G401 (cell line): ENCODE measurements around the gene SPTBN5. TPM values are rescaled to one million over a fixed set of nuclear protein-coding genes. Genes with fewer than 3 reads are reported as not detected.

Experiments
- DNase-seq: peaks from one replicate; pipeline ENCODE4 v3.0.0-alpha.2; 2015; ENCODE audit warnings: low spot score
- in situ Hi-C: cut with HindIII; loops from 2 replicates; pipeline ENCODE4 v1.10.0; 2016; ENCODE audit warnings: low sequenced_read_pairs, mixed read lengths
- total RNA-seq: library from RNA; depleted of rRNA; stranded (reverse); fragments of >200 nt; shearing (Covaris generic); gene quantifications from 2 replicates; pipeline ENCODE4 v1.2.3, GENCODE V29; 2014

SPTBN5 gene
- total RNA-seq, 1 experiment from 2014 or later = 3.5 TPM

DNA sequence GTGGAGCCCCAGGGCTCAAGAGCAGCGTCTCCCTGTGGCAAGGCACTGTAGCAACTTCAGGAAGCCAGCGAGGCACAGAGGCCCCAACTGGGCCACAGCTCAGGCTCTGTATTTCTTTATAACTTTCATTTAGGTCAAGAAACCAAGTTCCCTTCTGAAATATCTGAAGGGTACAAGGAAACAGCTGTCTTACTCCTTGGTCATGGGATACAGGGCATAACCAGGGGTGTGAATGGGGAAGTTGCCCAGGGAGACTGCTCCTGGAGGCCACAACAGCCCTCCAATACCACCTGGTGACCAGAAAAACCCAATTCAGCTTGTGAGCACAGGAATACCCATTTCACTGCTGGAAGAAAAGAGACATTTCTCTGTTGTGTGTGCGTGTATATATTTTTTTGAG lies 13.3 kb upstream of the SPTBN5 start:
- in situ Hi-C loops = loop anchor here (5.0 kb wide), 1 partner anchor 105 kb away; no protein-coding TSS in a partner anchor
- DNase-seq = no peak

DNA sequence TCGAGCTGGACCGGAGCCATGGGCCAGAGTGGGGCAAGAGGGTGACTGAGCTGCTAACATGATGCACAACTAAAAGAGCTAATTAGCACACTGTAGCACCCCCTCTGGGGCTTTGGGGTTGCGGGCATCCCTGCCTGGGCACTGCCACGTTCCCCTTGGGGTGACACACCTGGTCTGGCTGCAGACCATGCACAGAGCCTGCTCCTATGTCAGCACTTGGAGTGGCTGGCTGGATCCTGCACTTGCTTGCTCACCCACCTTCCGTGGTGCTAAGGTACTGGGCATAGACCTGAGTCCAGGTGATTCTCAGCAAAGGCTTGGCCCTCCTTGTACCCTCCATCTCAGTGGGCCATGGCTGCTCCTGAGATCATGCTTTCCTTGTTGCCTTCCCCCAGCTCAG lies 12.8 kb upstream of the SPTBN5 start:
- in situ Hi-C loops = loop anchor here (5.0 kb wide), 1 partner anchor 104 kb away; no protein-coding TSS in a partner anchor
- DNase-seq = no peak

DNA sequence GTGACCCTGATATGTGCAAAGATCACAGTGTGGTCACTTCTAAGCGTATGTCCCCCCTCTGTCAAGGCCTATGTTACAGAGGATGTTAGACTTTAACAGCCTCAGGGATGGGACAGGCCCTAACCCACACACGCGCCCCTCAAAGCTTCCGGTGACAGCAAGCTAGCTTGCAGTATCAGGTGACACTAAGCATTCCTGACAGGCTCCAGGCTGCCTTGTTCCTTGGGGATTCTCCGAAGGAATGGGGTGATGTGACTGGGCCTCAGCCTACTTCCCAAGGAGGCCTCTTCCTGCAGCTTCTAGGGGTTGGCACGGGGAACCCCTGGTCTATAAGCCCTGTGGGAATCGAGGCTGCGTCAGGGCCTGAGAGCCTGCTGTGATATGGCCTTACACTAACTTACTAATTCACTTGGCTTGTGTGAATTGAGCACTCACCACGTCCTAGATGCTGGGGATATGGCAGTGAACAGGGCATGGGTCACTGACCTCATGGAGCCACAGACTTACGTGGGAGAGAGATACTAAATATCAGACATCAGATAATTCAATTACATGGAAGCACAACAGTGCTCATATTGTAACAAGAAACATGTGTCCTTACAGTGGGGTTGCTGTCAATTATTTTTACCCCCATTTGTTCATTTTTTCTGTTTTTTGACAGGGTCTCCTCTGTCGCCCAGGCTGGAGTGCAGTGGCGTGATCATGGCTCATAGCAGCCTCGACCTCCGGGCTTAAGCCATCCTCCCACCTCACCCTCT lies 11.4 kb upstream of the SPTBN5 start:
- in situ Hi-C loops = loop anchor here (5.0 kb wide), 1 partner anchor 103 kb away; no protein-coding TSS in a partner anchor
- no peak for DNase-seq

DNA sequence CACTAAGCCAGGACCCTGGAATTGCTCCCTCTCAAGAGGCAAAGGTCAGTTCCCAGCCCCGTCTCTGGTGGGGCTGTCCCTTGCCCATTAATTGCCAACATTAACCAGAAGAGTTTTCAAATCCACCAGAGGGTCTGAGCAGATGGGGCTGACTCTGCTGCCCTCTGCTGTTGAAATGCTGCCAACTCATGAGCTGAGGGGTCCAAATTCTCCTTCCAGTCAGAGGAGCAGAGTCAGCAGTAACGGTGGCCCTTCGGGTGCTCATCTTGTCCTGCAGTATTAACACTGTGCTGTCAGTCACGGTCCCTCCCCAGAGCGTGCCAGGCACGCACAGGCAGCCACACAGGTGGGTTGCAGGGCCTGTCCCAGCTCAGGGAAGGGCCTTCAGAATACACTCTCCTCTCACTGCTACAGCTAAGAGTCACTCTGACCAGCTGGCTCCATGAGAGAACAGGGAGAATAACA lies 10.7 kb upstream of the SPTBN5 start:
- in situ Hi-C loops = loop anchor here (5.0 kb wide), 1 partner anchor 102 kb away; no protein-coding TSS in a partner anchor
- peak; percentile 93 for DNase-seq

DNA sequence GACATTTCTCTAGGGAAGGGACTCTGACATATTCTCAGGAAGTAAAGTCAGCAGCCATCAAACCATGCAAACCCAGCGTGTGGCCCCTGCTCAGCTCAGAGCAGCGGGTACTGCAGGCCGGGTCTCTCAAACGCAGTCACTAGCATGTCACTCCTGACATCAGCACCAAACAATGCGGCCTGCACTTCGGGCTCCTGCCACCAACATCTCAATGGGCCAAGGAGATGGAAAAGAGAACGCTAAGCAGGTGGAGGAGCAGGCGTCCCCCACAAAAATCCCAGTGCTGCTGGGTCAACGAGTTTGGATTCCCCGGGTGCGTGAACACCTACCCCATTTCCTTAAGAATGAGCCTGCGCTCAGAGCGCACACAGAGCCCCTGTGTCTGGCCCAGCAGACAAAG lies 9.9 kb upstream of the SPTBN5 start:
- in situ Hi-C loops = no loop called here
- no peak for DNase-seq

DNA sequence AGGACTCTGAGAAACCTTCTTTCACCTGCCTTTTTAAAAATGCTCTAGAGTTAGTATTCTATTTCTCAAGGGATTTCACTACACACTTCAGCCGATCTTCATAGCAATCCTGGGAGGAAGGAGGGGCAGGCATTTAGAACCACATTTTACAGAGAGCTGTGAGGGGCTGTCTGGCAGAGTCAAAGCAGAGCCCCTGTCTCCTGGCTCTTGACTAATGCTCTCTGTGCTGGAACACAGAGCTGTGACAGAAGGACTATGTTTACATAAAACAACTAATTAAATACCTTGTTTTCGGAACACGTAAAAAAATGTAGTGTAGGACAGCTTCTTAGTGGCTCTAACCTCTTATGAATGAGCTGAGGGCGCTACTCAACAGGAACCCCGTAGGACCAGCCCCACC lies 7.6 kb upstream of the SPTBN5 start:
- DNase-seq = no peak
- in situ Hi-C loops = no loop called here

DNA sequence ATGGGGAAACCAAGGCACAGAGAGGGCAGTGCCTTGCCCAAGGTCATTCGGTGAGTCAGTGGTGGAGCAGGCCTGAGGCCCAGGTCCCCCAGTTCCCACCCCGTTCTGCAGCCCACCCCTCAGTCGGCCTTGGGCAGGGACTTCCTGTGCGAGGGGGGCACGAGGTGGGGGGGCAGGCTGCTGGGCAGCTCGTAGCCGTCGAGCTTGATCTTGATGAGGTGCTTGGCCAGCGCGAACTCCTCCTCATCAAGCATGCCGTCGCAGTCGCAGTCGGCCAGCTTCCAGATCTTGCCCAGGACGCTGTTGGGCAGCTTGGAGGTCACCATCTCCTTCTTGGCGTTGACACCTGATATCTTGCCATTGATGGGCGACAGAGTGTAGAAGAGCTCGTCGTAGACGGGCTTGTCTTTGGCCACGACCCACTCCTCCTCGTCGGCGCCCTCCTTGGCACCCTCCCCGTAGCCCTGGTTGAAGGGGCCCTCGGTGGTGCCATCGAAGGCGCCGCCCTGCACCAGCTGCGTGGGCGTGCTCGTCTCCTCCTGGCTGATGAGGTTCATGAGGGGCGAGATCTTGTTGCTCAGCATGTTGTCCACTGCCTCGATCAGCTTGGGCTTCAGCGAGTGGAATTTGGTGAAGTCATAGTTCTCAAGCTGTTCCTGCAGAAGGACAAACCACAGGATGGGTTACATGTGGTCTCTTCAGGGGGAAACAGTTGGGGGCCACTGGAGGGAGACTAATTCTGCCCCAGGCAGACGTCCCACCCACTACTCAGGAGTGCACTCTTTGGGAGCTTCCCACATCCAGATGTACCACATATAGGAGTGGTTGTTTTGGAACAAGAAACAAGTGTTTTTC lies 6.9 kb upstream of the SPTBN5 start:
- in situ Hi-C loops = no loop called here
- no peak for DNase-seq

DNA sequence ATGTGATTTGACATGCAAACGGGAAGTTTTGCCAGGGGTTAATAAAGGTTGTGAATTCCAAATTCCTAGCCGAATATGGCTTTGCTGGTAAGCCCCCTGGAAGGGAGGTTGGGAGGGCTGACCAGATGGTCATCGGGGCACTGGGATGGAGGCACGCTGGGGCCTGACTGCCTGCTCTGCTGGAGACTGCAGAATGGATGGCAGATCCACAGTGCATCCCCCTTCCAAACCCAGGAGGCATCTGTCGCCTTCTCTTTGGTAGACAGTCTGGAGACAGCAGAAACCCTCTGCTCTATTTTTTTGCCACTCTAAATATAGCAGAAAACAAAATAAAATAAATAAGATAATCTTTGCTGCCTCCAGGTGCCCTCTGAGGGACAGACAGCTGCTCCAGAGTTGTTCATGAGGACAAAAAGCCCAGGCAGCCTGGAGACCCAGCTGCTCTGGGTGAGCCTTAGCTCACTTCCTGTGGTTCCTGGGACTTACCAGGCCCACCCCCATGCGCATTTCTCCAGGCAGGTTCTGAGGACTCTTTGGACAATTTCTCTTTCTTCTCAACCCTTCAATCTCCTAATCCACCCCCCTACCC lies 6.1 kb upstream of the SPTBN5 start:
- in situ Hi-C loops = no loop called here
- peak; percentile 96 for DNase-seq

DNA sequence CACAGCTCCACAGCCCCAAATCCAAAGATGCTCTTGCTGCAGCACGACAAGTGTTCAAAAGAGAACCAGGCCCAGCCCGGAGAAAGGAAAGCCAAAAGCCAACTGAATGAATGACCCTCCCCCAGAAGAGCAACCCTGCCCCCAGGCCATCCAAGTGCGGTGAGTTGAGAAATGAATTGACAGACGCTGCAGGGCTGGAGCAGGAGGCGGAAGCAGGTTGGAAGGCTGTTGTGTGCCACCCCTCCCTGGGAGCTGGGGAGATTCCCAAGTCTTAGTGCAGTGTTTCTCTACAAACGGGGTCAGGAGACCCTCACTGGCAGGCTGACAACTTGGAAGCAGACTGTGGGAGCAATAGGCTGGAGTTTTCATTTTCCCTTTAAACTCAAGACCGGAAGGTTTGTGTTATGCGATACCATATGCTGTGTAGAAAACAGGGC lies 3.5 kb upstream of the SPTBN5 start:
- in situ Hi-C loops = no loop called here
- DNase-seq = peak; percentile 69

DNA sequence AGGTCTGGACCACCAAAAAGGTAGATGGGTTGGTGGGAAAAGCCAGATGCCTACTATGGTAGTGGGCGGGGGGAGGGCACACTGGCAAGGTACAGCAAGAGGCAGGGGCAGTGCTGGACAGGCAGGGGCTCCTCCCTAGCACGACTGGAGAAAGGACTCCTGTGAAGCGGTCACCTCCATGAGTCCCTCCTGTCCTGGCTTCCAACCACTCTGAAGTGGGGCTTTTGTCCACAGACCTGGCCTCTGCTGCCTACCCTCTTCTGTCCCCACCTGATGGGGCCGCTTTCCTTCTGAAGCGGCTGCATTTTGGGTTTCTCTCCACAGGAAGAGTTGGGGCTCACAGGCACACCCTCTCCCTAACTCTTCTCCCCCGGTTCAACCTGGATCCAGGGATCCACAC lies 2.7 kb upstream of the SPTBN5 start:
- no peak for DNase-seq
- in situ Hi-C loops = no loop called here

DNA sequence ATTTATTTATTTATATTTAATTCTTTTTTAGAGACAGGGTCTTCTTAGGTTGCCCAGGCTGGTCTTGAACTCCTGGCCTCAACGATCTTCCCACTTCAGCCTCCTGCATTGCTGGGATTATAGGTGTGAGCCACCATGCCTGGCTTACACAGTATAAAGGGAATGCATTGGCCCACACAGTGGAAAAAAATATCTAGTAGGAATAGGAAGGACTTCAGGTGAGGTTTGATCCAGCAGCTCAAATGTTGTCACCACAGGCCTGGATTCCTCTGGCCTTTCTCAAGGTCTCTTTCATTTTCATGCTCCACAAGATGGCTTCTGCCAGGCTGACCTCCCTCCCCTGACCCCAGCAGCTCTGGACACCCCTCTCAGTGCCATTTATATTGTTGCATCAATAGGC lies 2.1 kb upstream of the SPTBN5 start:
- no peak for DNase-seq
- in situ Hi-C loops = no loop called here

DNA sequence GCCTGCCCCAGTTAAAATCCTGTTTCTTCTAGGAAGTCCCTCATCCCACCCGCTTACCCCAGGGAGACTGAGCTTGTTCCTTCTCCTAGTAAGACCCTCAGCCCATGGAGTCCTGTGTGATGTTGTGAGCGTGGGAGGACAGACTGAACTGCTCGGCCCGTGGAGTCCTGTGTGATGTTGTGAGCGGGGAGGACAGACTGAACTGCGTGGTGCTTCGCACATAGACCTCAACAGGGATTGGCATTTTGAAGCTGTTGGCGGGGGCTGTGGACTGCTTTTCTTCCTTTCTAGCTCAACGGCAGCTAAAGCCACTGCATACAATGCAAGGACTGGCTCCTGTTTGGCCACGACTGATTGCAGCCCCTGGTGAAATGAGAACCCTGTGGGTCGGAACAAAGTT lies 1.6 kb upstream of the SPTBN5 start:
- DNase-seq = no peak
- in situ Hi-C loops = no loop called here

DNA sequence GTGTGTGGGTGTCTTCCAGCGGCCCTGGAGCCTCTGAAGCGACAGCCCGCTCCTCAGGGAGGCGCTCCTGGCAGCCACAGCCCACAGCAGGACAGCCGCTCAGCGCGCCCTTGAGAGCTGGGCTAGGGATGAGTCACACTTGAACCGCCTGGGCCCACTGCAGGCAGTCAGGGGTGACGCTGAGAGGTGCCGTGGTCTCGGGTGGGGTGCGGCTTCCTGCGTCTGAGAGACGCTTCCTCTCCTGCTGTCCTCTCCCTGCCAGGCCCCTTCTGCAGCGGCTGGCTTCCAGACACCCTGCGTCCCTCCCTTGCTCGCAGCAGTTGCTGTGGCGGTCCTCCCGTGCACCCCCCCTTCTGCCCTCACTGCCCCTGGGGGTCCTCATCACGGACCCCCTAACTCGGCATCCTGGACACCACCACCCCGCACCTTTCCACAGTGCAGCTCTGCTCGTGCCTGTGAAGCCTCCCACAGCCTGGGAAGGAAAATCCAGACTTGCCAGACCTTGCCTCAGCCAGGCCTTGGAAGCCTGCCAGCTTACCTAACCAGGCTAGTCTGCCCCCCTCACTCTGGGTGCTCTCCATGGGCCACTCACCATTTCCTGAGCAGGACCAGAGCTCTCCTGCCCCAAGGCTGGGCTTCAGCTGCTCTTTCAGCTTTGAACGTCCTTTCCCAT lies 1.1 kb upstream of the SPTBN5 start:
- peak; percentile 61 for DNase-seq
- in situ Hi-C loops = no loop called here

DNA sequence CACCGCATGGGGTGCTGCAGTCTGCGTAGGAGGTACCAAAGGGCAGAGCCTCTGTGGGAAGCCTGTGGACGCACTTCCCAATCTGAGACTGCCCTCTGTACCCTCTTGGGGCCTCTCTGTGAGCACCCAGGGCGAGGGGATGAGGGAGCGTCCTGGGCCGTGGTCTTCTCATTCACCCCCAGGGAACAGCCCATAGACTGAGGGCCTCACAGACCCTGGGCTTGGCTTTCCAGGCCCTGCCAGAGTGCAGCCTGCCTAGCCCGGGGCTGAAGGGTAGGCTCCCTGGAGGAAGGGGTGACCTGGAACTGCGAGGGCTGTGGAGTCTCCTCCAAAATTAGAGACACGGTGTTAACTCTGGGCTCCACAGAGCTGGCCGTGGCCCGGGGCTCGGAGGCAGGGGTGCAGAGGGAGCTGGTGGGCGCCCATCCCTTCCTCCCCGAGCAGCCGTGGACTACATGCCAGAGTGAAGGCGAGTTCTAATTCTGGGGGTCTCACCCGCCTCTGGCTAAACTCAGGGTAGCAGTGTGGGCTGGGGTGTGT lies 468 bp upstream of the SPTBN5 start:
- in situ Hi-C loops = no loop called here
- no peak for DNase-seq

DNA sequence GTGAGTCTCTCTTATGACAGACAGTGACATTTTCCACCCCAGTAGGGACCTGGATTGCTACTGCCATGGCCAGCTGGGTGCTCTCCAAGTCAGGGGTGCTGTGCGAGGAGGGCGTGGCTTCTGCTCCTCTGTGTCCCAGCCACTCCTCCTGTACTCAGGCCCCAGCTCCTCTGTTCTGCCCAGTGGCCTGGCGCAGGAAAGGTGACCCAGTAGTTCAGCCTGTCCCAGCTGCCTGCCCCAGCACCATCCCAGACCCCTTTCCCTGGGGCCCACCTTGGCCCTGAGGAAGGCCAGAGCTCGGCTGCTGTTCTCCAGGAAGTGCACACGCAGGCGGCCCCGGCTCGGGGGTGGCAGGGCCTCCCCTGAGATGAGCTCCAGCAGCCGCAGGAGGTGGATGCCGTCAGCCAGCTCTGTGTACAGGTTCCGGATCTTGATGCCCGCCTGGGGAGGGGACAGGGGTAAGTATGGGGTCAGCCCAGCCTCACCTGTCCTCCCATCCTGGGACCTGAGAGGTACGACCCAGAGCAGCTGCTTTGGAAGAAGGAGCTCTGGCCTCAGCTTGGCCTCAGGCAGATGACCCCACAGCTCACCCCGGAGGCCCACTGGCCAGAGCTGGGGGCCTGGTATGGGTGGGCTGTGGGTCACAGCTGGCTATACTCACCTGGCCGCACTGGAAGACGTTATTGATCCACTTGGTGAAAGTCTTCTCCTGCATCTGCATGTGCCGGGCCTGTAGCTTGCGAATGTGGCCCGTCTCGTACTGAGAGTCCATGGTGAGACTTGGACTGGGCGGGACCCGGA lies 1.0 kb downstream of the SPTBN5 start:
- in situ Hi-C loops = no loop called here
- peak; percentile 97 for DNase-seq

DNA sequence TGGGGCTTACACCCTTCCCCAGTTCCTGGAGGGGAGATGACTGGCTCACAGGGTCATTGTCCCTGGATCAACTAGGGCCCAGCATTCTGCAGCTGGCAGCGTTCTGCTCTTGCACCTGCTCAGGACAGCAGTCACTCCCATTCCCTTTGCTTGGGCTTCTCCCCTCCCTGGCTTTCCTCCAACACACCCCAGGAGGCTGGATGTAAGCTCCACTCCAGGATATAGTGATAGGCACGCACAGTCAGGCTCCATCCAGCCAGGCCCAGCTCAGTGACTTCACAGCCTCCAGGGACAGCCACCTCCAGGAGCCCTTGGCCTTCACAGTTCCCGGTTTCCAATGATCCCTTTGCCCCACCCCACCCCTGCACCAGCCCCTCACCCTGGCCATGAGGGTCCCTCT lies 1.9 kb downstream of the SPTBN5 start:
- in situ Hi-C loops = no loop called here
- DNase-seq = no peak

DNA sequence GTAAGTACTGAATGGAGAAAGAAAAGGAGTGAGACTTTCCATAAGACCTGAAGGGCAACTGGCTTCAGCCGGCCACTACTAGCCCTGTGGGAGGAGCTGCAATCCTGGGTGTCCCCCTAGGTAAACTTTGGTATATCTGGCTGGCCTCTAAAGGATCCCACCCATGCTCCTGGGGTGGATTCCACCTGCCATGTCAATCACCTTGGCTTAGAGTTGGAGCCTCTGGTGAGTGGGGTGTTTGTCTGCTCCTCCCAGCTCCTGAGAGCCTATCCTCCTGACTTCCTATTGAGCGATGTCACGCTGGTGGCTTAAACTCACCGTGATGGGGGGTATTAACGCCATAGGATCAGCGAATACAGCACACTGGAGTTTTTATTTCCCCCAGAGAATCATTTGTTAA lies 2.6 kb downstream of the SPTBN5 start:
- DNase-seq = no peak
- in situ Hi-C loops = no loop called here

DNA sequence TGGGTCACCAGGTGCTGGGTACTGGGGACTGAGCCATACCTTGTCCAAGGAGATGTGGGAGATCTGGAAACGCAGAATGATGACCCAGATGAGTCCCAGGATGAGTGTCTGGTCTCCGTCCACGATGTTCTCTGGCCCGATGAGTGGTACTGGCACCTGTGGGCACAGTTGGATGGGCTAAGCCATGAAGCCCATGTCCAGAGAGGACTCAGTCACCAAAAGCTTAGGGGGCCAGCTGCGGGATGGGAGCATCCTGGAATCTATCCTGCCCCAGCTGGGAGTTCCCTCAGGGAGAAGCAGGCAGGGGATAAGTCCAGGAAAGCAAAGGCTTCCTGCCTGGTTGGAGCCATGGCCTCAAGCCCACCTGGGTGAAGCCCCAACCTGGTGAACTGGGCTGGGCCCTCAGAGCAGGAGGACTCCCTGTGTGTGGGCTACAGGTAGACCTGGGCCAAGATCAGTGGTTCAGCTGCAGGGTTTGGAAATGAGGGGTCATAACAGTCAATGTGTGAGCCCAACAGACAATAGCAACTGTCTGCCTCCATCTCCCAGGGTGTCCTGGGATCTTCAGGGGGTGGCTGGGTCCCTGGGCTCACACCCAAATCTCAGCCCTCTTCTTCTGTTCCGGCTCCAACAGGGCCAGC lies 3.7 kb downstream of the SPTBN5 start:
- in situ Hi-C loops = no loop called here

More for the DNA sequence above, 3.7 kb downstream of the SPTBN5 start:
- DNase-seq = no peak
